Measurements from ENCODE around the gene ANK3.

GRCh38 chr10:60009276-60009675 is 380.4 kb downstream of the ANK3 start:
- TF ChIP-seq GATA3 (IDR thresholded peaks at IDR 0.05; ENCODE audit: low read depth, low read length) (no peak), GATA2 (IDR thresholded peaks at IDR 0.05; ENCODE audit: low read depth, low read length) (no peak)
